SK-N-MC (cell line): Measurements from ENCODE around the gene MPPE1.

ENCODE experiments used
- EZH2 ChIP-seq: fragments of 200-600 bp; sonication (generic); IDR thresholded peaks from one replicate; pipeline ENCODE4 v1.6.1; 2017; ENCODE audit warnings: antibody characterized with exemption
- FOXP2 ChIP-seq: optimal IDR thresholded peaks from 2 replicates; pipeline ENCODE3; 2011; ENCODE audit warnings: mild to moderate bottlenecking, moderate library complexity; ENCODE audit not compliant: insufficient read depth; ENCODE audit errors: extremely low read length, control extremely low read depth
- POLR2AphosphoS5 ChIP-seq: IDR thresholded peaks from 2 replicates; pipeline ENCODE4 v1.6.1; 2012; ENCODE audit warnings: mild to moderate bottlenecking, low read depth, low read length, borderline replicate concordance

GRCh38 chr18:11909061-11909455, 941 bp upstream of the MPPE1 start:
- TF ChIP-seq EZH2 (no peak), POLR2AphosphoS5 (no peak), FOXP2 (no peak)
